ENCODE results near the gene KIR3DL3.
"Not testable (repeated sequence)": the region's sequence is repeated elsewhere in the genome, so short reads cannot be mapped to it uniquely, and the experiment has no call there.

KIR3DL3 gene

DNA sequence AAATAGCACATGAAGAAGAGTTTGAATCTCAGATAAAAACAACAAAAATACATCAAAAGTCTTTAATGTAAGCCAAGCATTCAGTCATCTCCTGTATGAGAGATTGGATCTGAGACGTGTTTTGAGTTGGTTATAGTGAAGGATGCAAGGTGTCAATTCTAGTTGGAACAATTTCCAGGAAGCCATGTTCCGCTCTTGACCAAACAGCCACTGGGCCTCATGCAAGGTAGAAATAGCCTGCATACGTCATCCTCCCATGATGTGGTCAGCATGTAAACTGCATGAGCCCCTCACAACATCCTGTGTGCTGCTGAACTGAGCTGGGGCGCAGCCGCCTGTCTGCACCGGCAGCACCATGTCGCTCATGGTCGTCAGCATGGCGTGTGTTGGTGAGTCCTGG lies at the start of gene KIR3DL3:
Gene KIR3DL3, plus strand, starts transcription at position 301 of the 400 bp plus-strand sequence. Its CDS starts 55 bp downstream, at position 356.
- in situ Hi-C loops (cut with MboI; ENCODE audit: low sequenced_read_pairs, unreplicated experiment), result no loop called here
- DNase-seq (ENCODE audit: low spot score), result no peak
- no peak for TF ChIP-seq CTCF (IDR thresholded peaks at IDR 0.05; ENCODE audit: borderline replicate concordance, control extremely low read depth, extremely low read depth, insufficient read depth, missing control alignments)

- peak; percentile 77 for TF ChIP-seq CTCF (IDR thresholded peaks at IDR 0.05; ENCODE audit: borderline replicate concordance, control extremely low read depth, extremely low read depth, insufficient read depth, missing control alignments)
- DNase-seq (ENCODE audit: low spot score), result peak; percentile 68
- in situ Hi-C loops (cut with MboI; ENCODE audit: low sequenced_read_pairs, unreplicated experiment), result not testable (repeated sequence)
Observed at GRCh38 chr19:54676210-54676834, 47.9 kb upstream of the KIR3DL3 start.

GRCh38 chr19:54677217-54677616 lies 47.0 kb upstream of the KIR3DL3 start:
- no peak for DNase-seq (ENCODE audit: low spot score)
- no peak for TF ChIP-seq CTCF (IDR thresholded peaks at IDR 0.05; ENCODE audit: borderline replicate concordance, control extremely low read depth, extremely low read depth, insufficient read depth, missing control alignments)
- in situ Hi-C loops (cut with MboI; ENCODE audit: low sequenced_read_pairs, unreplicated experiment), result no loop called here

DNA sequence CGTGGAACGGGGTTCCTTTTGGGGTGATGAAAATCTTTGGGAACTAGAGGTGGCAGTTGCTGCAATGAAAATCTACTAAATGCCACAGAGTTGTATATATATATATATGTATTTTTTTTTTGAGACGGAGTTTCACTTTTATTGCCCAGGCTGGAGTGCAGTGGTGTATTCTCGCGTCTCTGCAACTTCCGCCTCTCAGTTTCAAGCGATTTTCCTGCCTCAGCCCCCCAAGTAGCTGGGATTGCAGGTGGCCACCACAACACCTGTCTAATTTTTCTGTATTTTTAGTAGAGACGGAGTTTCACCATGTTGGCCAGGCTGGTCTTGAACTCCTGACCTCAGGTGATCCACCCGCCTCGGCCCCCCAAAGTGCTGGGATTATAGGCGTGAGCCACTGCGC lies 42.6 kb upstream of the KIR3DL3 start:
- not testable (repeated sequence) for DNase-seq (ENCODE audit: low spot score)

GRCh38 chr19:54682306-54682856 lies 41.9 kb upstream of the KIR3DL3 start:
- TF ChIP-seq CTCF (IDR thresholded peaks at IDR 0.05; ENCODE audit: borderline replicate concordance, control extremely low read depth, extremely low read depth, insufficient read depth, missing control alignments), result no peak

More for the DNA sequence above, 42.6 kb upstream of the KIR3DL3 start:
- in situ Hi-C loops (cut with MboI; ENCODE audit: low sequenced_read_pairs, unreplicated experiment), result not testable (repeated sequence)

GRCh38 chr19:54684527-54684926 lies 39.7 kb upstream of the KIR3DL3 start:
- in situ Hi-C loops (cut with MboI; ENCODE audit: low sequenced_read_pairs, unreplicated experiment), result no loop called here
- peak; percentile 50 for DNase-seq (ENCODE audit: low spot score)
- no peak for TF ChIP-seq CTCF (IDR thresholded peaks at IDR 0.05; ENCODE audit: borderline replicate concordance, control extremely low read depth, extremely low read depth, insufficient read depth, missing control alignments)

More at GRCh38 chr19:54682306-54682856, 41.9 kb upstream of the KIR3DL3 start:
- DNase-seq (ENCODE audit: low spot score), result no peak
- in situ Hi-C loops (cut with MboI; ENCODE audit: low sequenced_read_pairs, unreplicated experiment), result no loop called here

DNA sequence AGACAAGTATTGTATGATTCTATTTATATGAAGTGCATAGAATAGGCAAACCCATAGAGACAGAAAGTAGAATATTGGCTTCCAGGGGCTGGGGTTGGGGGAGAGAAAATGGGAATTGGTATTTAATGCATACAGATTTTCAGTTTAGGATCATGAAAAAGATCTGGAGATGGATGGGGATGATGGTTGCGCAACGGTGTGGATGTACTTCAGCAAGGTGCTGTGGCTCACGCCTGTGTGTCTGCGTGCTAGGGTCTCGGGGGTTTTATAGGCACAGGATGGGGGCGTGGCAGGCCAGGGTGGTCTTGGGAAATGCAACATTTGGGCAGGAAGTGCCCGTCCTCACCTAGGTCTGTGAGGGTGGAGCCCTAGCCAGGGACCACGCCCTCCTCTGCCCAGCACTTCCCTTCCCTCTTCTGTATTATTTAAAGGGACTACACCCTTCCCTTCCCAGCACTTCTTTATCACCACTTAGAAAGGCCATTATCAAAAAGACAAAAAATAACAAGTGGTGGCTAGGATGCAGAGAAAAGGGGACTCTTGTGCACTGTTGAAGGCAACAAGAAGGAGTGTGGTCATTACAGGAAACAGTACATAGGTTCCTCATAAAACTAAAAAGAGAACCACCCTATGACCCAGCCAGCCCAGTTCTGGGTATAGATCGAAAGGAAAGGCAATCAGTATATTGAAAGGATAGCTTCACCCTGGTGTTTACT lies 32.5 kb upstream of the KIR3DL3 start:
- no peak for DNase-seq (ENCODE audit: low spot score)
- in situ Hi-C loops (cut with MboI; ENCODE audit: low sequenced_read_pairs, unreplicated experiment), result no loop called here
- TF ChIP-seq CTCF (IDR thresholded peaks at IDR 0.05; ENCODE audit: borderline replicate concordance, control extremely low read depth, extremely low read depth, insufficient read depth, missing control alignments), result no peak

Measured in GM13976 (cell line).